ENCODE data around the gene ATAD5. TPM values are rescaled to one million over a fixed set of nuclear protein-coding genes. Genes with fewer than 3 reads are reported as not detected.
A peak's percentile ranks its signal among the peaks of the same experiment; 100 is the strongest.

ATAD5 gene
- 10 to 100 TPM; 33.7 to 46.3 TPM for total RNA-seq

- Mint-ChIP-seq H3K9me3 (ENCODE audit: low read depth) (no peaks in the 10 kb centered on the region), H3K27me3 (no peaks in the 10 kb centered on the region), H3K4me3 (peak within 1 kb of the TSS; percentile 94), H3K36me3 (peaks cover 21% of the 10 kb centered on the region), H3K4me1 (peaks cover 36% of the 10 kb centered on the region), H3K27ac (peak within 1 kb of the TSS; percentile 97)
- CTCF ChIA-PET: interaction anchor here (0.7 to 2.1 kb wide), 5 partner anchors 9 to 495 kb away, joined by 3 to 8 read pairs (median 3); no protein-coding TSS in a partner anchor
- DNase-seq (peak; percentile 92), ATAC-seq (peak; percentile 94)
Observed at GRCh38 chr17:30831663-30832437, at the start of gene ATAD5. Gene ATAD5, plus strand, starts transcription at chr17:30831966. Its CDS starts 382 bp downstream, at chr17:30832348.

GRCh38 chr17:30782206-30782605, 49.6 kb upstream of the ATAD5 start:
- ATAC-seq (no peak), DNase-seq (no peak)
- Mint-ChIP-seq H3K27me3 (no peaks in the 10 kb centered on the region), H3K9me3 (ENCODE audit: low read depth) (no peaks in the 10 kb centered on the region), H3K4me3 (no peak overlapping the region), H3K27ac (peak overlapping the region; percentile 3), H3K4me1 (peaks cover 23% of the 10 kb centered on the region), H3K36me3 (peaks cover 40% of the 10 kb centered on the region)
- CTCF ChIA-PET: no interaction called here

- Mint-ChIP-seq H3K36me3 (peaks cover 53% of the 10 kb centered on the region), H3K27ac (peak overlapping the region; percentile 49), H3K4me3 (no peak overlapping the region), H3K4me1 (peaks cover 12% of the 10 kb centered on the region), H3K9me3 (ENCODE audit: low read depth) (no peaks in the 10 kb centered on the region), H3K27me3 (no peaks in the 10 kb centered on the region)
- ATAC-seq: no peak
- no peak for DNase-seq
- CTCF ChIA-PET: interaction anchor here (1.4 to 2.3 kb wide), 2 partner anchors 36 to 41 kb away, joined by 3 to 15 read pairs; partner anchors contain the start of gene CRLF3
Observed at GRCh38 chr17:30788918-30789317, 42.8 kb upstream of the ATAD5 start.

GRCh38 chr17:30790279-30790678, 41.5 kb upstream of the ATAD5 start:
- H3K9me3 Mint-ChIP-seq (ENCODE audit: low read depth): no peaks in the 10 kb centered on the region
- CTCF ChIA-PET: interaction anchor here (0.7 to 2.3 kb wide), 7 partner anchors 9 to 665 kb away, joined by 3 to 15 read pairs (median 3); partner anchors contain the start of gene CRLF3
- no peak overlapping the region for H3K4me3 Mint-ChIP-seq
- peaks cover 16% of the 10 kb centered on the region for H3K4me1 Mint-ChIP-seq
- peak; percentile 58 for ATAC-seq
- no peak for DNase-seq
- H3K27ac Mint-ChIP-seq: peak overlapping the region; percentile 88
- H3K36me3 Mint-ChIP-seq: peaks cover 53% of the 10 kb centered on the region
- H3K27me3 Mint-ChIP-seq: no peaks in the 10 kb centered on the region

GRCh38 chr17:30793282-30793977, 38.3 kb upstream of the ATAD5 start:
- peaks cover 63% of the 10 kb centered on the region for H3K36me3 Mint-ChIP-seq
- ATAC-seq (no peak), DNase-seq (no peak)
- H3K27me3 Mint-ChIP-seq: no peaks in the 10 kb centered on the region
- CTCF ChIA-PET: no interaction called here
- no peak overlapping the region for H3K4me3 Mint-ChIP-seq
- H3K9me3 Mint-ChIP-seq (ENCODE audit: low read depth): no peaks in the 10 kb centered on the region
- H3K4me1 Mint-ChIP-seq: peaks cover 30% of the 10 kb centered on the region
- H3K27ac Mint-ChIP-seq: no peak overlapping the region

- Mint-ChIP-seq H3K4me1 (peaks cover 27% of the 10 kb centered on the region), H3K27me3 (no peaks in the 10 kb centered on the region), H3K27ac (peak overlapping the region; percentile 53), H3K4me3 (no peak overlapping the region), H3K9me3 (ENCODE audit: low read depth) (no peaks in the 10 kb centered on the region), H3K36me3 (peaks cover 58% of the 10 kb centered on the region)
- CTCF ChIA-PET: interaction anchor here (3.7 kb wide), 1 partner anchor 32 kb away, joined by 11 read pairs; no protein-coding TSS in a partner anchor
- ATAC-seq (no peak), DNase-seq (no peak)
Observed at GRCh38 chr17:30794372-30794771, 37.4 kb upstream of the ATAD5 start.

- Mint-ChIP-seq H3K4me3 (no peak overlapping the region), H3K36me3 (peaks cover 58% of the 10 kb centered on the region), H3K27me3 (no peaks in the 10 kb centered on the region), H3K9me3 (ENCODE audit: low read depth) (no peaks in the 10 kb centered on the region), H3K27ac (peak overlapping the region; percentile 69), H3K4me1 (peaks cover 17% of the 10 kb centered on the region)
- DNase-seq (no peak), ATAC-seq (peak; percentile 96)
- CTCF ChIA-PET: interaction anchor here (0.6 to 3.7 kb wide), 2 partner anchors 15 to 30 kb away, joined by 3 to 11 read pairs; no protein-coding TSS in a partner anchor
Observed at GRCh38 chr17:30796016-30796415, 35.8 kb upstream of the ATAD5 start.

GRCh38 chr17:30801671-30802070, 30.1 kb upstream of the ATAD5 start:
- H3K36me3 Mint-ChIP-seq: peaks cover 48% of the 10 kb centered on the region

GRCh38 chr17:30805944-30806456, 25.8 kb upstream of the ATAD5 start:
- CTCF ChIA-PET: interaction anchor here (0.8 to 8.3 kb wide), 6 partner anchors 9 to 47 kb away, joined by 3 to 198 read pairs (median 3); partner anchors contain the start of genes ATAD5 and CRLF3
- H3K27ac Mint-ChIP-seq: peak overlapping the region; percentile 77
- H3K9me3 Mint-ChIP-seq (ENCODE audit: low read depth): no peaks in the 10 kb centered on the region
- DNase-seq (peak; percentile 16), ATAC-seq (no peak)
- peaks cover 47% of the 10 kb centered on the region for H3K4me1 Mint-ChIP-seq
- H3K36me3 Mint-ChIP-seq: peaks cover 41% of the 10 kb centered on the region
- no peaks in the 10 kb centered on the region for H3K27me3 Mint-ChIP-seq
- no peak overlapping the region for H3K4me3 Mint-ChIP-seq

More at GRCh38 chr17:30801671-30802070, 30.1 kb upstream of the ATAD5 start:
- ATAC-seq: no peak
- Mint-ChIP-seq H3K4me3 (no peak overlapping the region), H3K27ac (no peak overlapping the region), H3K27me3 (no peaks in the 10 kb centered on the region), H3K4me1 (peaks cover 18% of the 10 kb centered on the region), H3K9me3 (ENCODE audit: low read depth) (no peaks in the 10 kb centered on the region)
- CTCF ChIA-PET: no interaction called here
- no peak for DNase-seq

- Mint-ChIP-seq H3K4me3 (peak overlapping the region; percentile 84), H3K27me3 (no peaks in the 10 kb centered on the region), H3K9me3 (ENCODE audit: low read depth) (no peaks in the 10 kb centered on the region), H3K4me1 (peaks cover 56% of the 10 kb centered on the region), H3K36me3 (peaks cover 29% of the 10 kb centered on the region), H3K27ac (peak overlapping the region; percentile 98)
- ATAC-seq: no peak
- CTCF ChIA-PET: interaction anchor here (1.9 to 8.3 kb wide), 2 partner anchors 14 to 24 kb away, joined by 8 to 198 read pairs; partner anchors contain the start of genes ATAD5 and CRLF3
- no peak for DNase-seq
Observed at GRCh38 chr17:30807896-30808295, 23.9 kb upstream of the ATAD5 start.

GRCh38 chr17:30808785-30809286, 22.9 kb upstream of the ATAD5 start:
- no peaks in the 10 kb centered on the region for H3K9me3 Mint-ChIP-seq (ENCODE audit: low read depth)
- ATAC-seq (peak; percentile 91), DNase-seq (peak; percentile 69)
- H3K4me3 Mint-ChIP-seq: peak overlapping the region; percentile 84
- H3K27ac Mint-ChIP-seq: peak overlapping the region; percentile 98
- peaks cover 22% of the 10 kb centered on the region for H3K36me3 Mint-ChIP-seq
- H3K4me1 Mint-ChIP-seq: peaks cover 63% of the 10 kb centered on the region
- CTCF ChIA-PET: interaction anchor here (1.5 to 8.3 kb wide), 3 partner anchors 13 to 29 kb away, joined by 3 to 198 read pairs (median 8); partner anchors contain the start of genes ATAD5 and CRLF3
- H3K27me3 Mint-ChIP-seq: no peaks in the 10 kb centered on the region

- Mint-ChIP-seq H3K27me3 (no peaks in the 10 kb centered on the region), H3K4me1 (peaks cover 59% of the 10 kb centered on the region), H3K4me3 (peak overlapping the region; percentile 84), H3K27ac (peak overlapping the region; percentile 98), H3K9me3 (ENCODE audit: low read depth) (no peaks in the 10 kb centered on the region), H3K36me3 (peaks cover 16% of the 10 kb centered on the region)
- CTCF ChIA-PET: interaction anchor here (1.5 to 8.3 kb wide), 2 partner anchors 12 to 30 kb away, joined by 3 to 198 read pairs; partner anchors contain the start of gene CRLF3
- DNase-seq (no peak), ATAC-seq (peak; percentile 53)
Observed at GRCh38 chr17:30809867-30810266, 21.9 kb upstream of the ATAD5 start.
